ENCODE results near the gene CLDN34.

Gene CLDN34

DNA sequence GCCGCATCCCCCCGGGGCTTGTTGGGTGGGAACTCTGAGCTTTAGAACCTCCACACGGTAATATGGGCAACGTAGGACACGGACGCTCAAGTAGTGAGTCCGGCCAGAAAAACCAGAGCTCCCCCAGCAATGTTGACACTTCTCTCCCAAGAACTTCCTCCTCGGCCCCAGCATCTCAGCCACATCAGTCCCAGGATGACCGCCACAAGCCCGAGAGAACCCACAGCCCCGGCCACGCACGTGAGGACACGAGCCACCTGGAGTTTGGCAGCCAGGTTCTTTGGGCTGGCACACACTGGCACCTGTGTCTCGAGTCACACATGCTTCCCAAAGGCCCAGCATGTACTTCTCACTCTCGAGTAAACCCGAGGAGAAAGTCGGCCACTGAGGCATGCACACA, 16.3 kb downstream of the CLDN34 start:
- DNase-seq = no peak

DNA sequence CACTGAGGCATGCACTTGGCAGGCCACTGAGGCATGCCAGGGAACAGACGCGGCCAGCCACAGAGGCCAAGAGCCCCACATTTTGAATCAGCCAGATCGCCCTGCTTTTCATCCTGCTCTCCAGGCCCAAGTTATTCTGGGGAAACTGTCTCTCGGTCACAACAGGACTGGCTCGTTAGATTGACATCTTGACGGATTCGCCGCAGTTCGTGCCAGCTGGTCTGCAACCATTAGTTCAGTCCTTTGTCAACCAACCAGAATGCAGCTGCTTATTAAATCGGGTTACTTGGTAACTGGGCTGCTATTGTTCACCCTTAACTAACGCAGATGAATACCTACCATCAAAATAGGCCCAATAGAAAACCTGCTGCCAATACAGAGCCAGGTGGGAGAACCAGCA, 16.7 kb downstream of the CLDN34 start:
- DNase-seq = no peak

DNA sequence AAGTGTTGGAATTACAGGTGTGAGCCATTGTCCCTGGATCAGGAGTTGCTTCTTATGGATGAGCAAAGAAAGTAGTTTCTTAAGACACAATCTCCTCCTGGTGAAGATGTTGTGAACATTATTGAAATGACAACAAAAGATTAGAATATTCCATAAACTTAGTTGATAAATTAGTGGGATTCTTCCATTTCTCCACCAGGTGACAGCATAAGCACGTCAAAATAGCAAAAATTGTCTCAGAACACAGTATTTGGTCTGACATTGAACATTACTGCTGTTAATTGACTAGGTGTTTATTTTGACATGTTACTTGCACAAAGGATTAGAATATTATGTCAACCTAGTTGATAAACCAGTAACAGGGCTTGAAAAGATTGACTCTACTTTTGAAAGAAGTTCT, 21.6 kb downstream of the CLDN34 start:
- DNase-seq = no peak

DNA sequence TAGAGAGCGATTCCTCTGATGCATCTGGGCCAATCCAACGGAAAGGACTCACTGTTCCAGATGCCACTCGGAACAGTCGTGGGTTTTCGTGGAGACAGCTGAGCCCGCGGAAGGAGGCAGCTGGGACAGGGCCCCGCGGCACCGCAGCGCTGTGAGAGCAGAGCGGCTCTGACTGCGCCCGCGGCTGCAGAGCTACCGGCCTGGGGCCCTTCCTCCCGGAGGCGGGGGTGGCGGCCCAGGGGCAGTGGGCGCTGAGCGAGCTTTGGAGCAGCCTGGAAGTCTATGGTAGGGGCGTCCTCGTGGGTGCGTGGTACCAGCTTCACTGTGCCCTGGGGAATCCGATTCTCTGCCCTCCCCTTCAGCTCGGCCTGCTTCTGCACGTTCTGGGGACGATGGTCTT, 24.9 kb downstream of the CLDN34 start:
- DNase-seq = no peak

DNA sequence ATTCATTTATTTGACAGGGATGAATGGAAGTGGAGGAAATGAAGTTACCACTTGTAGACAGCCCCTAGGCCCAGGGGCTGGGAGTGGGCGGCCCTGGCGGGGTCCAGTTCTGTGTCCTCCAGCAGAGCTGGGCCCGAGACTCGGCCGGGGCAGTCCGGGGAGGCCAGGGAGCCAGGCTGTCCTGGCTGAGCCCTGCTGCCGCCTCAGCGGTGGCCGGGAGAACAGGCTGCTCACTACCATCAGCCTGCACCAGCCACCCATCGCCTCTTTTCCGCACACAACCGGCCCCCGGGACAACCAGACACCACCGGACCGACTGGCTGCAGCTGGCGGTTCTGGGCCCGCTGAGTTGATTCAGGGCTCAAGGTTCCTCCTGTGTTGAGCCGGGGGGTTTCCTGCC, 25.6 kb downstream of the CLDN34 start:
- DNase-seq = no peak

DNA sequence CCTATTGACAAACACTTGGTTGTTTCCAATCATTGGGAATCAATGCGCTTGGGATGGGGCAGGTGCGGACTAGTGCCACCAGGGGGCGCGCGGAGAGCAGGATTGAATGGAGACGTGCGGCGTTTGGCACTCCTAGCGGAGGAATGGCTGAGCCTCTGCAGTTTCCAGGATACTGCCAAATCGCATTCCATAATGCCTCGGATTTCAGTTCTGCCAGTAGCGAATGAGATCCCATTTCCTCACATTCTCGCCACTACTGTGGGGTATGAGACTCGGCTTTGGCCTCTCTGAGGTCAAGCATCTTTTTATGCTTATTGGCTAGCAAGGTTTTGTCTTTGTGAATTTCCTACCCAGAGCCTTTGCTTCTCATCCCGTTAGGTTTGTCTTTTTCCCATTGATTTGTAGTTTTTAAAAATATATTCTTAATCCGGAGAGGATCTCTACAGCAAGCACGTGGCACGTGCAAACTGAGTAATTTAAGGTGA, 28.7 kb downstream of the CLDN34 start:
- DNase-seq = peak; percentile 16 to 34

DNA sequence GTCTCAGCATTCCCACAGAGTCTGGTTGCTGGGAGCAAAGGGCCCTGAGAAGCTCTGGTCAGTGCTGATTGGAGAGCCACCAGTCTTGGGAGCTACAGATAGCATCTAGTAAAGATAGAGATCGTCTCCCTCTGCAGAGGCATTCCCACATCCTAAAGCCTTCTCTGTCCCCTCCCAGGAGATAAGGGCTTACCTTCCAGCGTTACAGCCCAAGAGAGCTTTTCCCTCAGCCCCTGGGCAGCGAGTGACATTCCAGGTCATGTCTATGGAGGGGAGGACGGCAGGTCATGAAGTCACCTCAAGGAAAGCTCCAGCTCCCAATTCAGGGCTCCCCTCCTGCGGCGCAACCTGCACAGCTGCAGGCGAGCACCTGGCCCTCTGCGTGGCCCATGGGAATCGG, 29.9 kb downstream of the CLDN34 start:
- no peak for DNase-seq

DNA sequence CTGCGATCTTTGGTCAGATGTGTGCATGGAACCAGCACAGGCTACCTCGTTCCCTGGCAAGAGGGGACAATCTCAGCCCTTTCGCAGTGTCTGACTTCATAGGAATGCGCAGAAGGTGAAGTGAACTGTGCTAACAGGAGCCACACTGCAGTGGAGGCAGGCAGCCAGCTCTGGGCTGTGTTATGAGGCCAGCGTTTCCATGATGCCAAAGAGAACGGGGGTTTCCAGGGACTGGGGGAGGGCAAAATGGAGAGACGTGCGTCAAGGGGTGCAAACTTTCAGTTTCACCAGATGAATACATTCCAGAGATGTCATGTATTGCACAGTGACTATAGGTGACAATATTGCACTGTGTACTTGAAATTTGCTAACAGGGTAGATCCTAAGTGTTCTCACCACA, 30.4 kb downstream of the CLDN34 start:
- no peak for DNase-seq

DNA sequence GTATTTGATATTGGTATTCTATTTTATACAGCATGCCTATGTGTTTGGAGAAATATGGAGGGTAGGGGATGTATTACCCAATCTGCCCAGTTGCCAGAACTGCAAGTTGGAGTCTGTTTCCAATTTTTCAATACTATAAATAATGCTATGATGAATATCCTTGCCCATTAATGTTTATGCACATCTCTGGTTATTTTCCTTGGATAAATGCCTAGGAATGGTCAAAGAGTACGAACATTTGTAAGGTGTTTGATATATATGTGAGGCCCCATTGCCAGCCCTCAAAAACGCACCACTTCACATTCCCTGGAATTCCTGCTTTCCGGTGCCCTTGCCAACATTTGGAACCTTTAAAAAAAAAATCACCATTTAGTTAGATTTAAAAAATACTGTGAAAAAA, 34.3 kb downstream of the CLDN34 start:
- no peak for DNase-seq

DNA sequence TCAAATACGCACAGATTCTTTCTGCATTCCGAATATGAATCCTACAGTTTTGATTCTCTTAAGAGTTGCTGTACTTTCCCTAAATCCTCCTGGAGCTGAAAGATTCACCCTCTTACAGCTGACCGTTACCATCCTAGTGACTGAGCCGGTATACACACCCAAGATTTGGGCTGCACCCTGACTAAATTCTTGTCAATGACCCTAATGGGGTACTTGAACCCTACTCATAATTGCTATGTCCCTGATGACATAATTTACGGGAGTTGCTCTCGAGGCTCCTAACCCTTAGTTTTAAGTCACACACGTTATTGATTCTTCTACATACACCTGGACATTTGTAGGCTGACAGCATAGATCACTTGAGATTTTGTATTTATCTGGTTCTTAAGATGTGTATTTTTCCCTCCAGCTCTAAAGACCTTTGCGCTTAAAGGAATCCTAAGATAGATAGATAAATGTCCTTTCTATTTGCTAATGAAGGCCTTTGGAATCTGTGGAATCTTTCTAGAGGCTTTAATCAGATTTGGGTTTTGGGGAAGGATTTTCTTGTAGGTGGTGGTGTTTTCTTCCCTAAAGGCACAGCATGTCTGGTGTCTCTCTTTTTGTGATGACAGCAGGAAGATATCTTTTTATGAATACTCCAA, 37.8 kb downstream of the CLDN34 start:
- DNase-seq = no peak

DNA sequence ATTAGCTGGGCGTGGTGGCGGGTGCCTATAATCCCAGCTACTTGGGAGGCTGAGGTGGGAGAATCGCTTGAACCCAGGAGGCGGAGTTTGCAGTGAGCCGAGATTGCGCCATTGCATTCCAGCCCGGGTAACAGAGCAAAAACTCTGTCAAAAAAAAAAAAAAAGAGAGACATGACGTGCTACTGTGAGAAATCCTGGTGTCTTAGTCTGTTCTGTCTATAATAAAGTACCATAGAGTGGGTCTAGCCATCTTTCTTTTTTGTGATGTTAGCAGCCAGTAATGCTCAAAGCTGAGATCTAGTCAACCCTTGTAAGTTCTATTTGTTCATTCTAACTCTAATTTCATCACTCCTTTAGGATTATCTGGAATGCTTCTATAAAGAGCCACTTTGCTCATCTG, 38.9 kb downstream of the CLDN34 start:
- no peak for DNase-seq

DNA sequence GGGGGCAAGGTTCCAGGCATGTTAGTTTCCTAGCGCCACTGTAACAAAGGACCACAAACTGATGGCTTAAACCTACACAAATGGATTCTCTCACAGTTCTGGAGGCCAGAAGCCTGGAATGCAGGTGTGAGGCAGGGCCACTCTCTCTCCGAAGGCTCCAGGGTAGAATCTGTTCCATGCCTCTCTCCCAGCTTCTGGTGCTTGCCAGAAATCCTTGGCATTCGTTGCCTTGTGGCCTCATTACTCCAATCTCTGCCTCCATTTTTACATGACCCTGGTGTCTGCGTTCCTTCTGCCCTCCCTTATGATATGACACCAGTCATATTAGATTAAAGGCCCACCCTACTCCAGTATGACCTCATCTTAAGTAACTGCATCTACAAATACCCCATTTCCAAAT, 39.6 kb downstream of the CLDN34 start:
- DNase-seq = no peak

DNA sequence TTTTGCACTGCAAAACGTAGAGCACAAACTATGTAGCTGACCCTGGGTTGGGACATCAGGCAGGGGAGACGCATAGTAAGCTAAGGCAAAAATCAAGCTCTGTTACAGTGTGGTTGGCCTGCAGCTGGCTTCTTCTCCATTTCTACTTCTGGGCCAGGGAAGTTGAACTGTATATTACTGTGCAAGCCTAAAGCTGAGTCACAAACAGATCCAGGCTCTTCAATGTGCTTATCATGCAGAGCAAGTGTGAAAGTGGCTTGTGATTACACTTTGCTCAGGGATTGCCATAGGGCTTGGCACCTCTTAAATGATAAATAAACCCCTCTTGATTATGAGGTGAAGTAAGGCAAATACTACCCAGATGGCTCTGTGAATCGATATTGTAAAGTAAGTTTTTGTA, 40.5 kb downstream of the CLDN34 start:
- no peak for DNase-seq

DNA sequence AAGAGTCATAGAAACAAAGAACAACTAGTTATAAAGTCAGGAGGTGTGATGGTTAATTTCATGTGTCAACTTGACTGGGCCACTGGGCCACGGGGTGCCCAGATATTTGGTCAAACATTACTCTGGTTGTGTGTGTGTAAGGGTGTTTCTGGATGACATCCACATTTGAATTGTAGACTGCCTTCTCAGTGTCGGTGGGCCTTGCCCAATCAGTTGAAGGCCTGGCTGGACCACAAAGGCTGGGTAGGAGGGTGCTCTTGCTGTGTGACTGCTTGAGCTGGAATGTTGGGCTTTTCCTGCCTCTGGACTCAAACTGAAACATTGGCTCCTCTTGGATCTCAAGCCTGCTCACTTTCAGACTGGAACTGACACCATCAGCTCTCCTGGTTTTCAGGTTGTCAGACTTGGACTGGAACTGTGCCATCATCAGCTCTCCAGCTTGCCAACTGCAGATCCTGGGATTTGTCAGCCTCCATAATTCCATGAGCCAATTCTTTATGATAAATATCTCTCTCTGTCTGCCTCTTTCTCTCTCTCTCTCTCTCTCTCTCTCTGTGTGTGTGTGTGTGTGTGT, 41.4 kb downstream of the CLDN34 start:
- no peak for DNase-seq

DNA sequence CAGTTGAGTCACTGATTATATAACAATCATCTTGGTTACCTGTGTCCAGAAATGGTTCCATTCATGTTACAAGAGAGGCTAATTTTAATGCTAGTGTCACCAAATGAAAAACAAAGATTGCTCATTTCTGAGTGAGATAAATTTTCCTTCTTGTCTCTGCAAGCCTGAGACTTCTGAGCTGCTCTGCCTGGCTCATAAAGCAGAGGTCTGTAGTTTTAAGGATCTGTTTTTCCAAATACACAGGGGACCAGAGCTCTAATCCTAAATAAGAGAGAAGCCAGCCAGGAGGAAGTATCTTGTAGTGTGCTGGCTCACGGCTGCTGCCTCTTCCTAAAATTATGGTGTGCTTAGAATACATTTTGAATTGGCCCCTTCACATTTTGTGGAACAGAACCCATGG, 42.6 kb downstream of the CLDN34 start:
- DNase-seq = no peak

DNA sequence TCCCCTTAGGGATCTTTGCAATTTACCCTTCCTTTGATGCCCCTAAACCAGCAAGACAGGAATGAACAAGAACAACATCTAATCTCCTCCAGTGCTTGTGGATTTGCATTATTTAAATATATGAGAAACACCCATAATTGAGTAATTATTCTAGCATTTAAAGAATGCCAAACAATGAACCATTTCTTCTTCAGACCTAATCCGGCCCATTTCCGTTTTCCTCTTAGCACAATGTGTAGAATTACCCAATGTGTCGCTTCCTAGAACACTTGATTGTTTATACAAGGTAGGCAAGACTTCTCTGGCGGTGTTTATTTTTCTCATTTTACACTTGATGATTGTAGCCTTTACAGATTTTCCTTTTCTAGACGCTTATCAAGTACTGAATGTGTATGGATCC, 43.5 kb downstream of the CLDN34 start:
- no peak for DNase-seq

DNA sequence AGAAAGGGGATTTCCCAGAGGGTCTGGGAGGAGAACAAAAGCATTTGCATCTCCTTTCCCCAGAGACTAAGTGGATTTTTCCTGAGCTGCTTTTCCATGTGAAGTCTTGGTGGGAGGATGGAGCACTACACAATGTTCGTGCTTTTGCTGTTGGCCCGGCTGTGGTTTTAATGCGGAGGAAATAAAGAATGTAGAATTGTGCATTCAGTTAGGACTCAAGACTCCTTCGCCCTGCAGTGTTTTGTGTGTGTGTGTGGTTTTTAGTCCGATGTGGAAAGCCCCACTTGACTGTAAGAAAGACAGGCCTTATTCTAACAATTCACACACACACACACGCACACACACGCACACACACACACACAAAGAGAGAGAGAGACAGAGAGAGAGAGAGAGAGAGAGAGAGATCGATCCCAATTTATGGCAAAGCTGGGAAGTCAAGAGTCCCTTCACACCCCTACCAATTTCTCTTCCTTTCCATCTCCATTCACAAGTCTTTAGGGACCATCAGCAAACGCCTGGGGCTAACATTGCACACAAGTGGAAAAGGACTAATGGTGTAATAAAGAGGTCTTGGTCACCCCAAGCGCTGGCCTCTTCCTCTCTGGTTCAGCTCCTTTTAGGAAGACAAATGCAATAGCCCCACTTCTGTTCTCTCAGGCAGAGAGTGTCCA, 44.2 kb downstream of the CLDN34 start:
- DNase-seq = no peak

DNA sequence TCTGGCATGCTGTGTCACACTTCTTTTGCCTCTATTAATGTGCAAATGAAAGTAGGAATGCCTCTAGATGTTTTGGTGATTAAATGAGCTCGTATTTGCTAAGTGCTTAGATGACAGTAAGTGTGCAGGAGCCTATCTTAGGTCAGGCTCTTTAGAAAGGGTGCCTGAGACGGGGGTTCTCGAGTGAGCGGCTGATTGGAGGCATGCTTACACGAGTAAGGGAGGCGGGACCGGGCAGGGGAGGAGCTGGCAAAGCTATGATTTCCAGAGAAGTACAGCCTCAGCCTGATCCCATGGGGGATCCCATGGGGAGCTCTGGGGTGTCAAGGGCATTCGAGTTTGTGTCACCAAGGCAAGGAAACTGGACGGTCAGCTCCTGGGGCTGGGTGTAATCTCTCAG, 44.8 kb downstream of the CLDN34 start:
- DNase-seq = no peak

DNA sequence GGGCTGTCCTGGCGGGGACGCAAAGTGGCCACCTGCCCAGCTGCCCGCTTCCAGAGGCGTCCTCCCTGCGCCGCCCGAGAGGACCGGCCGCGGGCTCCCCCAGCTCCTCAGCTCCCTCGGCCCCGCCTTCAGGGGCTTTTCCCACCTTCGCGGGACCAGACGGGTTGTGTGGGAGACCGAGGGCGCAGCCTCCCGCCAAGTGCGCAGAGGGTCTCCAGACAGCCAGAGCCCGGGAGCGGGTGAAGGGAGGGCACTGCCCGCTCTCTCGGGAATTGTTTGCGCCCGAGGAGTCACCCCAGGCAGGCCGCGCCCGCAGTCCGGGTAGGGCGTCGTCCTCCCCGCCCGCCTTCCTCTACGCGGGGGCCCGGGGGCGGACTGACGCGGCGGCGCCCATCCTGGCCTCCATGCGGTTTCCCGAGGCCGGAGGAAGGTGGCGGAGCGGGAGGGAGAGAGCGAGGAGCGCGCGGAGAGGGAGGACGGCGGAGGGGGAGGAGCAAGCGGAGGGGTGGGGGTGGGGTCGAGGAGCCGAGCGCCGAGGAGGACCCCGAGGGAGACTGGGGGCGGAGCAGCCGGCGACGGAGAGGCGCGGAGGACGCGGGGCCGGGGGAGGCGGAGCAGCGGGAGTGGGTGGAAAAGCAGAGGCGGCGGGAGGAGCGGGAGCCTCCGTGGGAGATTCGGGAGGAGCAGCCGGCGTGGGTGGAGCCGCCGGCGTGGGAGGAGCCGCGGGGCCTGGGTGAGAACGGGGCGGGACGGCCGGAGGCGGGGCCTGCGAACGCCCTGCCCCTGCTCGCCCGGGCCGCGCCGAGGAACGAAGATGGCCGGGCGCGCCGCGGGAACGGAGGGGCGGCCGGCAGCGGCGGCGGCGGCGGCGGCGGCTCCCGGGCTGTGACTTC, 47.5 kb downstream of the CLDN34 start:
- DNase-seq = peak in 1 of 2 experiments; percentile 1

DNA sequence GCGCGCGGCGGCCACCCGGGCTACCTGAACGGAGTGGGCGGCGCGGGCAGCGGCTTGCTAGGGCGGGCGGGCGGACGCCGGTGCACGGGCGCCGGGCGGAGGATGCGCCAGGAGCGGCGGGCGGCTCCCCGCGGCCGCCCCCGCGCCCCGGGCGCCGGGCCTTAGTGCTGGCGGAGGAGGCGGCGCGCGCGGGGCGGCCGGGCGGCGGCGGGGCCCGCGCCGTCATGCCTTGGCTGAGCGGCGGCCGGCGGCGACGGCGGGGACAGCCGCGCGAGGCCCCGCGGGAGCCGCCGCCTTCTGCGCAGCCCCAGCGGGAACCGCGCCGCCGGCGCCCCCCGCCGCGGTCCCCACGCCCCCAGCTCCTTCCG, 48.2 kb downstream of the CLDN34 start:
- DNase-seq = no peak

DNA sequence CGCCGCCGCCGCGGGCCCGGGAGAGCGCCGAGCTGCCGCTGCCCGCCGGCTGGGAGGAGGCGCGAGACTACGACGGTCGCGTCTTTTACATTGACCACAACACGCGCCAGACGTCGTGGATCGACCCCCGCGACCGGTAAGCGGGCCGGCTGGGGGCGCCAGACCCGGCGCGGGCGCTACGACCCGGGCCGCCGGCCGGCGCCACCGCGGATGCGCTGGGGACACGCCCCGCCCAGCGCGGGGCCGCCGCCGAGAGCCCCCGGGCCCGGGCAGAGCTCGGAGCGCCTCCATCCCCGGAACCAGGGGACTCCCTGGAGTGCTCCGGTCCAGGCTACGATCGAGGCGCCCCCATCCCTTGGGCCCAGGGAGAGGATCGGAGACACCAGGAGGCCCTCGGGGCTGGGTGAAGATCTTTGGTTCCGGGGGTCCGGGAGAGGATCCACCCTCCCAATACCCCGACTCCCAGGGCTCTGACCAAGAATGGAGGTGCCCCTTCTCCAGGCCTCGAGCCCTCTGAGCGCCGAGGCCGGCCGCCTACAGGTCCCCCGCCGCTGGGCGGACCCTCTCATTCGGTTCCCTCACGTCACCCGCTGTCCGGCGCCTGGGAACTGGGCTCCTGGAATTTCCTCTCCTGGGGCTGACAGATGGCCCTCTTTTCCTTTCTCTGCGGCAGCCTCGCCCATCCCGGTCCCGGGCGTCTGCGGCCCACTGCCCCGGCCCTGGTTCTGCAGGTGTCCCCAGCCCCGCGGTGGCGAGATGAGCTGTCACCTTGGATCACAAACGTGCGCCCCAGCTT, 48.8 kb downstream of the CLDN34 start:
- no peak for DNase-seq

DNA sequence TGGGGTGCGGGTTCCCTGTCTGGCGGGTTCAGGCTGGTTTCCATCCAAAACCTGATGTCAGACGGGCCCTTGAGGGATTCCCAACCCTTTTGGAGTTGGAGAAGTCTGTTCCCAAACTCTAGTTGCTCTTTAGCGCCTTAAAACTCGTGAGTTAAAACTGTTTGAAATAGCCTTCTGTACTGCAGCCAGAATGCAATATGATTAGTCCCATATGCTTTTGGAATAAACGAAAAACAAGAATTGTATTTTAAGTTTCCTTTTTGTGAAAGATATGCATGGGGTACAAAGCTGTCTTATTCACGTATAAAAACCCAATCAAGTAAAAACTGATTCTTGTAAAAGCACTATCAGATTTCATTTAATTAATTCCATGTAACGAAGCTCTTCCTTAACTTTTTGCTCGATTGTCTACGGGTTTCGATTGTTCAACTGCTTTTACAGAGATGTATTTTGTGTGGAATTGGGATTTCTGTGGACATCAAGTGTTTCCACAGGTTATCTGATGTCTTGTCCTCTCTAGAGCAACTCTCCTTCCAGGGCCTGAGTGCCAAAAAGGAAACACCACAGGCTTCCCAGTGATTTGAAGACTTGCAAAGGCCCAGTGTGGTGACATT, 49.5 kb downstream of the CLDN34 start:
- DNase-seq = no peak
